PC-3 (cell line): ENCODE results near the gene SMIM22.

Source experiments
- EZH2phosphoT487 ChIP-seq: fragments of 300-600 bp; sonication (generic); IDR thresholded peaks from 2 replicates; pipeline ENCODE4 v1.6.1; 2018; ENCODE audit warnings: mild to moderate bottlenecking, antibody characterized with exemption, low read length, borderline replicate concordance
- TF ChIP-seq, protein P1 (sequence below): fragments of 300-600 bp; sonication (generic); conservative IDR thresholded peaks from 2 replicates; pipeline ENCODE4 v1.5.1; 2017; ENCODE audit warnings: antibody characterized with exemption, low read depth, mild to moderate bottlenecking, low read length

DNA sequence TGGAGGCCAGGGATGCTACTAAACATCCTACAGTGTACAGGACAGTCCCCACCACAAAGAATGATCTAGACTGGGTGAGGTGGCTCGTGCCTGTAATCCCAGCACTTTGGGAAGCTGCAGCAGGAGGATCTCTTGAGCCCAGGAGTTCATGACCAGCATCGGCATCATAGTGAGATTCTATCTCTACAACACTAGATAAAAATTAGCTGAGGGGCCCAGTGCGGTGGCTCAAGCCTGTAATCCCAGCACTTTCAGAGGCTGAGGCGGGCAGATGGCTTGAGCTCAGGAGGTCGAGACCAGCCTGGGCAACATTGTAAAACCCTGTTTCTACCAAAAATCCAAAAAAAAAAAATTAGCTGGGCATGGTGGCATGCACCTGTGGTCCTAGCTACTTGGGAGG, 22.8 kb upstream of the SMIM22 start:
- TF ChIP-seq, protein P1, sequence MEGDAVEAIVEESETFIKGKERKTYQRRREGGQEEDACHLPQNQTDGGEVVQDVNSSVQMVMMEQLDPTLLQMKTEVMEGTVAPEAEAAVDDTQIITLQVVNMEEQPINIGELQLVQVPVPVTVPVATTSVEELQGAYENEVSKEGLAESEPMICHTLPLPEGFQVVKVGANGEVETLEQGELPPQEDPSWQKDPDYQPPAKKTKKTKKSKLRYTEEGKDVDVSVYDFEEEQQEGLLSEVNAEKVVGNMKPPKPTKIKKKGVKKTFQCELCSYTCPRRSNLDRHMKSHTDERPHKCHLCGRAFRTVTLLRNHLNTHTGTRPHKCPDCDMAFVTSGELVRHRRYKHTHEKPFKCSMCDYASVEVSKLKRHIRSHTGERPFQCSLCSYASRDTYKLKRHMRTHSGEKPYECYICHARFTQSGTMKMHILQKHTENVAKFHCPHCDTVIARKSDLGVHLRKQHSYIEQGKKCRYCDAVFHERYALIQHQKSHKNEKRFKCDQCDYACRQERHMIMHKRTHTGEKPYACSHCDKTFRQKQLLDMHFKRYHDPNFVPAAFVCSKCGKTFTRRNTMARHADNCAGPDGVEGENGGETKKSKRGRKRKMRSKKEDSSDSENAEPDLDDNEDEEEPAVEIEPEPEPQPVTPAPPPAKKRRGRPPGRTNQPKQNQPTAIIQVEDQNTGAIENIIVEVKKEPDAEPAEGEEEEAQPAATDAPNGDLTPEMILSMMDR, result no peak
- TF ChIP-seq EZH2phosphoT487, result no peak
